ENCODE data around the gene DUSP8.

Gene DUSP8

GRCh38 chr11:1533342-1533725 is 38.7 kb downstream of the DUSP8 start:
- Histone ChIP-seq H3K9ac (ENCODE audit: low read depth, low read length, poor library complexity, severe bottlenecking) (no peak overlapping the region), H3K9me2 (replicated peaks; ENCODE audit: low read depth, low read length) (no peaks in the 10 kb centered on the region), H3K27me3 (ENCODE audit: insufficient read depth, low read length, poor library complexity, severe bottlenecking) (no peaks in the 10 kb centered on the region), H3K4me3 (ENCODE audit: low read length, poor library complexity, severe bottlenecking) (no peak overlapping the region), H3K9me3 (ENCODE audit: insufficient read depth, low read depth, low read length) (no peaks in the 10 kb centered on the region), H4K20me1 (ENCODE audit: insufficient read depth, low read length, poor library complexity, severe bottlenecking) (peaks cover 18% of the 10 kb centered on the region), H2AFZ (ENCODE audit: low read length) (no peak overlapping the region), H3K4me2 (ENCODE audit: low read depth, low read length, poor library complexity, severe bottlenecking) (no peak overlapping the region), H3K4me1 (ENCODE audit: insufficient read depth, low read length, poor library complexity, severe bottlenecking) (peaks cover 17% of the 10 kb centered on the region), H3K79me2 (ENCODE audit: insufficient read depth, low read length) (peaks cover 88% of the 10 kb centered on the region), H3F3A (ENCODE audit: low read depth) (no peaks in the 10 kb centered on the region), H3K36me3 (ENCODE audit: insufficient read depth, low read length) (no peaks in the 10 kb centered on the region)
- TF ChIP-seq EZH2phosphoT487 (IDR thresholded peaks at IDR 0.05; ENCODE audit: borderline replicate concordance) (no peak), CTCF (conservative IDR thresholded peaks at IDR 0.05; ENCODE audit: low read length) (no peak)

GRCh38 chr11:1532606-1533341 is 39.3 kb downstream of the DUSP8 start:
- Histone ChIP-seq H3K4me2 (ENCODE audit: low read depth, low read length, poor library complexity, severe bottlenecking) (no peak overlapping the region), H3K9me3 (ENCODE audit: insufficient read depth, low read depth, low read length) (no peaks in the 10 kb centered on the region), H3K36me3 (ENCODE audit: insufficient read depth, low read length) (no peaks in the 10 kb centered on the region), H3K9ac (ENCODE audit: low read depth, low read length, poor library complexity, severe bottlenecking) (no peak overlapping the region), H3K4me1 (ENCODE audit: insufficient read depth, low read length, poor library complexity, severe bottlenecking) (peaks cover 17% of the 10 kb centered on the region), H3K9me2 (replicated peaks; ENCODE audit: low read depth, low read length) (no peaks in the 10 kb centered on the region), H2AFZ (ENCODE audit: low read length) (no peak overlapping the region), H3K79me2 (ENCODE audit: insufficient read depth, low read length) (peaks cover 93% of the 10 kb centered on the region), H3K27me3 (ENCODE audit: insufficient read depth, low read length, poor library complexity, severe bottlenecking) (no peaks in the 10 kb centered on the region), H3F3A (ENCODE audit: low read depth) (no peaks in the 10 kb centered on the region), H3K4me3 (ENCODE audit: low read length, poor library complexity, severe bottlenecking) (no peak overlapping the region), H4K20me1 (ENCODE audit: insufficient read depth, low read length, poor library complexity, severe bottlenecking) (peaks cover 18% of the 10 kb centered on the region)
- no peak for TF ChIP-seq EZH2phosphoT487 (IDR thresholded peaks at IDR 0.05; ENCODE audit: borderline replicate concordance)
- TF ChIP-seq CTCF (conservative IDR thresholded peaks at IDR 0.05; ENCODE audit: low read length) = no peak

GRCh38 chr11:1532014-1532586 is 40.0 kb downstream of the DUSP8 start:
- TF ChIP-seq EZH2phosphoT487 (IDR thresholded peaks at IDR 0.05; ENCODE audit: borderline replicate concordance) (no peak), CTCF (conservative IDR thresholded peaks at IDR 0.05; ENCODE audit: low read length) (no peak)
- H4K20me1 ChIP-seq (ENCODE audit: insufficient read depth, low read length, poor library complexity, severe bottlenecking) = peaks cover 14% of the 10 kb centered on the region
- no peak overlapping the region for H2AFZ ChIP-seq (ENCODE audit: low read length)
- H3K9me3 ChIP-seq (ENCODE audit: insufficient read depth, low read depth, low read length) = no peaks in the 10 kb centered on the region
- H3K79me2 ChIP-seq (ENCODE audit: insufficient read depth, low read length) = peaks cover 90% of the 10 kb centered on the region
- peaks cover 13% of the 10 kb centered on the region for H3K4me1 ChIP-seq (ENCODE audit: insufficient read depth, low read length, poor library complexity, severe bottlenecking)
- H3K4me3 ChIP-seq (ENCODE audit: low read length, poor library complexity, severe bottlenecking) = no peak overlapping the region
- no peaks in the 10 kb centered on the region for H3F3A ChIP-seq (ENCODE audit: low read depth)
- H3K36me3 ChIP-seq (ENCODE audit: insufficient read depth, low read length) = no peaks in the 10 kb centered on the region
- H3K27me3 ChIP-seq (ENCODE audit: insufficient read depth, low read length, poor library complexity, severe bottlenecking) = no peaks in the 10 kb centered on the region
- H3K9me2 ChIP-seq (replicated peaks; ENCODE audit: low read depth, low read length) = no peaks in the 10 kb centered on the region
- H3K4me2 ChIP-seq (ENCODE audit: low read depth, low read length, poor library complexity, severe bottlenecking) = no peak overlapping the region
- no peak overlapping the region for H3K9ac ChIP-seq (ENCODE audit: low read depth, low read length, poor library complexity, severe bottlenecking)
